ENCODE results near the gene SLIT1.

DNA sequence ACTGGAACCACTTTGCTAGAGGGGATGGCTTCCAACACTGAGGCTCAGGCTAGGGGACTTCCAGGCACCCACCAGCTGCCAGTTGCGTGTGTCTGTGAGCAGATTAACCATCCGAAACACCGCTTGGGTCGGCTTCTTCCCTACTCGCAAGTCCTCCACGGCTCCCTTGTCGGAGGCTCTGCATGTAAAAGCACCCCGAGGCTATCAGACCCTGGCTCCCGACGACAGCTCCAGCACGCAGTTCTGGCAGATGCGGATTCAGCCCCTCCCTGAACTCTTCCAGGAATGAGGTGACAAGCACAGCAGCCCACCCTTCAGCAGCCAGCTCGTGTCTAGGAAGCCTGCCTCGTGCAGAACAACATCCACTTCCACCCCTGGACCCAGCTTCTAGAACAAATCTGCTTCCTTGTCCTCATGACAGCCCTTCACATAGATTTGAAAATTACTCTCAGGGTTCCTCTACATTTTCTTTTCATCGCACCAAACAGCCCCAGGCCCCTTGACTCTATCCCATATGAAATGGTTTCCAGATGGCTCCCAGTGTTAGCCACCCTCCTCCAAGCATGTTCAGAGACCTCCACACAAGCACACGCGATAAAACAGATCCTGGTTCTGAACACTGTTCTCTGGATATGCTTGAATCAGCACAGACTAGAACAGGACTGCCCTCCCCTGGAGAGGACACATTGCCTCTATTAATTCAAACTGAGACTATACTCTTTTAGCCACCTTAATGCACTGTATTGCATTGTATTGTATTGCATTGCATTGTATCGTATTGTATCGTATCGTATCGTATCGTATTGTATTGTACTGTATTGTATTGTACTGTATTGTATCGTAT, 44.6 kb downstream of the SLIT1 start:
- TF ChIP-seq ZFP30 (CRISPR knock-in tag; IDR thresholded peaks at IDR 0.05) (no peak), ARNTL (CRISPR knock-in tag; IDR thresholded peaks at IDR 0.05; ENCODE audit: borderline replicate concordance, low read depth) (no peak), ISL1 (CRISPR knock-in tag; IDR thresholded peaks at IDR 0.05) (no peak), PPARA (CRISPR knock-in tag; IDR thresholded peaks at IDR 0.05; ENCODE audit: borderline replicate concordance) (no peak), ZNF70 (CRISPR knock-in tag; IDR thresholded peaks at IDR 0.05) (peak; percentile 92), RARB (CRISPR knock-in tag; IDR thresholded peaks at IDR 0.05) (no peak), ESRRG (CRISPR knock-in tag; IDR thresholded peaks at IDR 0.05) (no peak), TCF4 (CRISPR knock-in tag; IDR thresholded peaks at IDR 0.05; ENCODE audit: borderline replicate concordance) (peak; percentile 49; the same call in 1 of the 2 replicates), OSR1 (CRISPR knock-in tag; IDR thresholded peaks at IDR 0.05) (no peak)
- TF ChIP-seq, protein P1, sequence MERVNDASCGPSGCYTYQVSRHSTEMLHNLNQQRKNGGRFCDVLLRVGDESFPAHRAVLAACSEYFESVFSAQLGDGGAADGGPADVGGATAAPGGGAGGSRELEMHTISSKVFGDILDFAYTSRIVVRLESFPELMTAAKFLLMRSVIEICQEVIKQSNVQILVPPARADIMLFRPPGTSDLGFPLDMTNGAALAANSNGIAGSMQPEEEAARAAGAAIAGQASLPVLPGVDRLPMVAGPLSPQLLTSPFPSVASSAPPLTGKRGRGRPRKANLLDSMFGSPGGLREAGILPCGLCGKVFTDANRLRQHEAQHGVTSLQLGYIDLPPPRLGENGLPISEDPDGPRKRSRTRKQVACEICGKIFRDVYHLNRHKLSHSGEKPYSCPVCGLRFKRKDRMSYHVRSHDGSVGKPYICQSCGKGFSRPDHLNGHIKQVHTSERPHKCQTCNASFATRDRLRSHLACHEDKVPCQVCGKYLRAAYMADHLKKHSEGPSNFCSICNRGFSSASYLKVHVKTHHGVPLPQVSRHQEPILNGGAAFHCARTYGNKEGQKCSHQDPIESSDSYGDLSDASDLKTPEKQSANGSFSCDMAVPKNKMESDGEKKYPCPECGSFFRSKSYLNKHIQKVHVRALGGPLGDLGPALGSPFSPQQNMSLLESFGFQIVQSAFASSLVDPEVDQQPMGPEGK (CRISPR knock-in tag; IDR thresholded peaks at IDR 0.05; ENCODE audit: borderline replicate concordance): no peak
- TF ChIP-seq, protein P2, sequence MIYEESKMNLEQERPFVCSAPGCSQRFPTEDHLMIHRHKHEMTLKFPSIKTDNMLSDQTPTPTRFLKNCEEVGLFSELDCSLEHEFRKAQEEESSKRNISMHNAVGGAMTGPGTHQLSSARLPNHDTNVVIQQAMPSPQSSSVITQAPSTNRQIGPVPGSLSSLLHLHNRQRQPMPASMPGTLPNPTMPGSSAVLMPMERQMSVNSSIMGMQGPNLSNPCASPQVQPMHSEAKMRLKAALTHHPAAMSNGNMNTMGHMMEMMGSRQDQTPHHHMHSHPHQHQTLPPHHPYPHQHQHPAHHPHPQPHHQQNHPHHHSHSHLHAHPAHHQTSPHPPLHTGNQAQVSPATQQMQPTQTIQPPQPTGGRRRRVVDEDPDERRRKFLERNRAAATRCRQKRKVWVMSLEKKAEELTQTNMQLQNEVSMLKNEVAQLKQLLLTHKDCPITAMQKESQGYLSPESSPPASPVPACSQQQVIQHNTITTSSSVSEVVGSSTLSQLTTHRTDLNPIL (CRISPR knock-in tag; IDR thresholded peaks at IDR 0.05; ENCODE audit: low read depth): no peak
- TF ChIP-seq, protein P3, sequence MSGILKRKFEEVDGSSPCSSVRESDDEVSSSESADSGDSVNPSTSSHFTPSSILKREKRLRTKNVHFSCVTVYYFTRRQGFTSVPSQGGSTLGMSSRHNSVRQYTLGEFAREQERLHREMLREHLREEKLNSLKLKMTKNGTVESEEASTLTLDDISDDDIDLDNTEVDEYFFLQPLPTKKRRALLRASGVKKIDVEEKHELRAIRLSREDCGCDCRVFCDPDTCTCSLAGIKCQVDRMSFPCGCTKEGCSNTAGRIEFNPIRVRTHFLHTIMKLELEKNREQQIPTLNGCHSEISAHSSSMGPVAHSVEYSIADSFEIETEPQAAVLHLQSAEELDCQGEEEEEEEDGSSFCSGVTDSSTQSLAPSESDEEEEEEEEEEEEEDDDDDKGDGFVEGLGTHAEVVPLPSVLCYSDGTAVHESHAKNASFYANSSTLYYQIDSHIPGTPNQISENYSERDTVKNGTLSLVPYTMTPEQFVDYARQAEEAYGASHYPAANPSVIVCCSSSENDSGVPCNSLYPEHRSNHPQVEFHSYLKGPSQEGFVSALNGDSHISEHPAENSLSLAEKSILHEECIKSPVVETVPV (CRISPR knock-in tag; IDR thresholded peaks at IDR 0.05): no peak
- TF ChIP-seq, protein P4, sequence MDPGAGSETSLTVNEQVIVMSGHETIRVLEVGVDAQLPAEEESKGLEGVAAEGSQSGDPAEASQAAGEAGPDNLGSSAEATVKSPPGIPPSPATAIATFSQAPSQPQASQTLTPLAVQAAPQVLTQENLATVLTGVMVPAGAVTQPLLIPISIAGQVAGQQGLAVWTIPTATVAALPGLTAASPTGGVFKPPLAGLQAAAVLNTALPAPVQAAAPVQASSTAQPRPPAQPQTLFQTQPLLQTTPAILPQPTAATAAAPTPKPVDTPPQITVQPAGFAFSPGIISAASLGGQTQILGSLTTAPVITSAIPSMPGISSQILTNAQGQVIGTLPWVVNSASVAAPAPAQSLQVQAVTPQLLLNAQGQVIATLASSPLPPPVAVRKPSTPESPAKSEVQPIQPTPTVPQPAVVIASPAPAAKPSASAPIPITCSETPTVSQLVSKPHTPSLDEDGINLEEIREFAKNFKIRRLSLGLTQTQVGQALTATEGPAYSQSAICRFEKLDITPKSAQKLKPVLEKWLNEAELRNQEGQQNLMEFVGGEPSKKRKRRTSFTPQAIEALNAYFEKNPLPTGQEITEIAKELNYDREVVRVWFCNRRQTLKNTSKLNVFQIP (CRISPR knock-in tag; IDR thresholded peaks at IDR 0.05; ENCODE audit: borderline replicate concordance, low read depth): no peak
